NCI-H2107 treated with DMSO at 0.1 percent for 48 hours (cell line): ENCODE data around the gene C4orf54.

Source experiments
- DNase-seq: peaks from one replicate; lab custom pipeline; 2025; ENCODE audit not compliant: unreplicated experiment; lab: John Stamatoyannopoulos, UW

Gene C4orf54

DNA sequence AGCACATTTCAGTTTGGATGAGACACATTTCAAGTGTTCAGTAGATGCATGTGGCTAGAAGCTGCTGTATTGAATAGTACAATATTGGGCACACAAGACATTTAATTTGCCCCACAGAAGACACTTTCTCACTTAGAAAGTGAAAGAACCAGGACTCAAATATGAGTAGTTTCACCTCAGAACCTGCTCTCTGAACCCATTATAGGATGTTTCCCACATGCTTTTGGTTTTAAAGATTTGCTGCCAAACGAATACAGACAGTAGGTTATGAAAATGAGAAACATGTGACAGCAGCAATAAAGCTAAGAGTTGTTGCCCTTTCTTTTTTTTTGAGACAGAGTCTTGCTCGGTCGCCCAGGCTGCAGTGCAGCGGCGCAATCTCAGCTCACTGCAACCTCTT, 32.3 kb downstream of the C4orf54 start:
- DNase-seq = no peak

DNA sequence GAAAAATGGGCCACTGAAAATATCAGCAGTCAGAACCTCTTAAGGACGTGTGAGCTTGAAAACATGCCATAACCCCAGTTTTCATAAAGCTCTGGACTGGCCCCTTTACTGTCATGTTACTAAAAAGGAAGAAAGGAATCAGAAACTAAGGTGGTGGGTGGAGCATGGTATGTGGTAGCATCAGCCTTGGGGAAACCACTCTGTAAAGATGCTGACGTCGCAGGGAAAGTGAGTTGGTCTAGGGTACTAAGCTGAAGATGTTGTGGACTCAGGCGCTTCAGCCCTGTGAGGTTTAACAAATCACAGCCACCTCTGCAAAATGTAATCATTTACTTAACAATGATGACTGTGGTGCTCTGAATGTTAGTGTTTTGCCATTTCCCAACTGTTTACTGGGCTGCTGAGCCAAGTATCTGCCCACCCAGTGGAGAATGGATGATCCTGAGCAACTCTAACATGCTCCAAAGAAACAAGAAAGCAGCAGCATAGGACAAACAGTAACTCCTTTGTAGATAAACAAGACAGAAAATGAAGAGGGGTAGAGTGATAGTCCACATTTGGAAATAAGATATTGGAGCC, 33.4 kb downstream of the C4orf54 start:
- DNase-seq = no peak

DNA sequence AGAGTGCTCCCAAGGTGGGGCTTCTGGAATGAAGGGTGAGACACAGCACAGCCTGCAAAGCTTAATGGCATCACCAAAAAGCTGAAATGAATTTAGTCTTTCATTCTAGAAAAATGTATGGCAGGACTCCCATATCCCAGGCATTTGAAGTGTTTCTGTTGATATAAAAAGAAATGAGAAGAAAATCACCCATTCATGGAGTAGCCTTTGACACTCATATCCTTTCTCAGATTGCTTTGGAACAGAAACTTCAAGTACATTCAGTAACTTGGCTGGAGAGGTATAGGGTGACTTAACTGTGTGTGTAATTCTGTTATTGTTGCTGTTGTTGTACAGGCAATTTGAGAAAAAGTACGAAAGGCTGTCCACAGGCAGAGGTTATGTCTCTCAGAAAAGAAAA, 35.3 kb downstream of the C4orf54 start:
- no peak for DNase-seq

DNA sequence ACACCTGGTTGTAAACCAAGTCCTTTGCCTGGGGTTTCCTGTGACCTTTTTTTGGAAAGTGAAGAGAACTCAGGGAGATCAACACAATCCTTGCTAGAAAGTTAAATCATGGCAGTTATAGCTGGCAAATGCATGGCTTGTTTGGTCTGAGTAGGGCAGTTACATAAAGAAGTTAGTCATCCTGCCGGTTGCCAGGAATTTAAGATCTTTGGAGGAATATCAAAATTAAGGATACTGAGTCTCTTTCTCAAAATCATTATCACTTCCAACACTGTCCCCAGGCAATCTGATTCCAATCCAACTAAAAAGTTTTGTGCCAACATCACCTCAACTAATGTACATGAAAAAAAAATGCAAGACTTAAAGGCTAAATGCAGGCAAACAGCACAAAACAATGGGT, 40.3 kb downstream of the C4orf54 start:
- DNase-seq = no peak

DNA sequence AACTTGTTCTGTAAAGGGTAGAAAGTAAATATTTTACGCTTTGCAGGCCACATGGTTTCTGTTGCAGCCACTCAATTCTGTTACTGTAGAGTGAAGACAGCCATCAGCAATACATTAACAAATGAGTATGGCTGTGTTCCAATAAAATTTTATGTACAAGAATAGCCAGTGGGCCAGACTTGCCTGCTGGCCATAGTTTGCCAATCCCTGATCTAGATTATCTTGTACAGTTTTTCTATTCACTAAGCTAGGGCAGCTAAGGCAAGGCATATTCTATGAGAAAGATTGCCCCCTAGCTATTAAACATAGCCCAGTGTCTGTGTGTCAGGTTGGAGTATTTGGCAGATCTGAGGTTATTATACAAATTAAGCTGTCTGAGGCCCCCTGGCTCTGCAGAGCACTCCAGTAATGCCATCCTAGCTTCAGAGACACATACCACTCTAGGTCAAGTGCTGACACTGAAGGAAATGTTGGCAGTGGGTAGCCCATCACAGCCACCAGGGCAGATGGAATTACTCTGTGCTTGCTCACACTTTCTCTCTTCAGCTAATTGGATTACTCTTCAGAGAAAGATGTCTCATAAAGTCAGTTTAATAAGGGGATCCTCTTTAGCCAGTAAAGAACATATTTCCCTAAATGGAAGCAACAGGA, 42.3 kb downstream of the C4orf54 start:
- no peak for DNase-seq

DNA sequence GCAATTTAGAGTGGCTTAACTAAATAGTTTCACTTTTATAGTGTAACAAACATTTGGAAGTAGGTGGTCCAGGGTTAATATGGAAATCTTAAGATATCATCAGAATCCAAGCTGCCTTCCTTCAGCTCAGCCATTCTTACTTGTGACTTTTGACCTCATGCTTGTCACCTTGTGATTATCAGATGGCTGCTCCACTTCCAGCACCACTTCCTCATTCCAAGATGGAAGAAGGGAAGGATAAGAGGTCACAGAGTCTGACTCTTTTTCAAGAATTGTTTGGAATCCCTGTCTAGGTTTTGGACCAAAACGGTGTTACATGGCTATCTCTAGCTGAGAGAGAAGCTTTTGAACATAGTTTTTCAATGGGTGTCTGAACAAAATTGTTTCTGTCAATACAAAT, 43.1 kb downstream of the C4orf54 start:
- DNase-seq = no peak

DNA sequence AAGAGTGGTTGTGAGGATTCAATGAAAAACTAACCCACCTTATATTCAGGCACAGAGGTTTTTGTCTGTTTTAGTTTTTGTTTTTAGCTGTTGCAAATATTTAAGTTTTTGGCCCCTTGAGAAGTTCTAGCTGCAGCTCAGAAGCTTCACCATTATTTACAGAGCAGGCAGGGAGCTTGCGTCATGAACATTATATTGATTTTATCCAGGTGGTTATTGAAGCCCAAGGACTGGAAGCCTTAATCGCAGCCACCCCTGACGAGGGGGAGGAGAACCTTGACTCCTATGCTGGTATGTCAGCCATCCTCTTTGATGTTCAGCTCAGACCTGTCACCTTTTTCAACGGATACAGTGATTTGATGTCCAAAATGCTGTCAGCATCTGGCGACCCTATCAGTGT, 44.9 kb downstream of the C4orf54 start:
- DNase-seq = no peak

DNA sequence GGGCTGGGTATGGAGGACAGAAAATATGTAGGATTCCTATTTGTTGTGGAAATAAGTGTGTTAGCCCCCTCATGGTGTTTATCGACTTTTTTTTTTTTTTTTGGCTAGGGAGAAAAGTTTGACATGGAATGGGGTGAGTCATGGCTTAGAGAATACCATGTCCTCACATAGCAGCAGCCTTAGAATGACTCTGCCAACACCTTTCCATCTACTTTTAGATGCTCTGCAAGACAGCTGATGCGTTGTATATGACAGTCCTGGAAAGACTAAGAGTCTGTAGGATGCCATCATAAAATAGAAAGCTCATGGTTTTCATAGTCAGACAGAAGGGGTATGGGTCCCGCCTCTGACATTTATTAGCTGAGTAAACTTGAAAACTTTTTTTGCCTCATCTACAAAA, 45.3 kb downstream of the C4orf54 start:
- no peak for DNase-seq

DNA sequence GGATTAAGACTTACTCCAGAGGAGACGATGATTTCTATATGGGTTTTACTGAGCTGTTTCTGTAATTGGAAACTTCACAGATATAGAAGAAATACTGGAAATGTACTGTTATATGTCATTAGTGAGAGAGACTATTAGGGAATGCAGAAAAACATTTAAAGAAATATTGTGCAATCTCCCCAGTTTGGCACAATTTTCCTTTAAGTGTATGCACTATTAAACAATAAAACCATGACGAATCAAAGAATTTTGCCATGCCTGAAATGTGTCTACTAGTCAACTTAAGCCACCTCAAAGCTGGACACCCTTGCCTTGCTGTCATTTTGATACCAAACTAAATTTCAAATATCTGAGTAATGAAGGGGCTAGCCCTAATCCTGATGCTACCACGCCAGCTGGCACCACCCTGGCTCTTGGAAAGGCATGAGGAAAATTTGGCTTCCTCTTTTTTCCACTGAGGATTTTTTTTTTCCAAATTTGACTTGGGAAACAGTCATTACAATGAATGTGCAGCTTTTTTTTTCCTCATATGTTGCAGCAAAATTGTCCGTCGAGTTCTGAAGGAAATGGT, 46.9 kb downstream of the C4orf54 start:
- no peak for DNase-seq

DNA sequence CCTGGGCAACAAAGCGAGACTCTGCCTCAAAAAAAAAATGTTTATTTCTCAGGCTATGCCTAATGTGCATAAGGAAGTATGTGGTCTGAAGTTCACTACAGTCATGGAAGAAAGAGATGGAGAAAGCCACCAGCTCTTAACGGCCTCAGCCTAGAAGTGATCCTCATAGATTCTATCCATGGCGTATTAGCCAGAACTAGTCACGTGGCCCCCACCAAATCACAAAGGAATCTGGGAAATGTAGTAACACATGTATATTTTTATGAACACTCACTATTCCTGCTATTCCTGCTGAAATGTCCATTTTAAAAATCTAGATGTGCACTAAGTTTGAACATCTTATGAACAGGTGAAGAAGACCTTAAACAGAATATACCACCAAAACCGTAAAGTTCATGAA, 49.2 kb downstream of the C4orf54 start:
- no peak for DNase-seq
